RWPE1 (cell line): Measurements from ENCODE around the gene EGFLAM.
"Not testable (repeated sequence)": the region's sequence is repeated elsewhere in the genome, so short reads cannot be mapped to it uniquely, and the experiment has no call there.

Experiments used
- CTCF ChIA-PET: fragments of 350-600 bp; sonication (Branson Sonifier 250); formaldehyde crosslinking; extraction: SDS; loops from one replicate; lab custom pipeline; 2021; lab: Yijun Ruan, JAX
- POLR2A ChIA-PET: fragments of 400-600 bp; formaldehyde crosslinking; extraction: SDS; loops from one replicate; lab custom pipeline; 2020; ENCODE audit warnings: antibody characterized with exemption; ENCODE audit not compliant: low non-redundant PET; lab: Yijun Ruan, JAX
- DNase-seq: peaks from one replicate; pipeline ENCODE4 v3.0.0; 2012; ENCODE audit warnings: low spot score
- H3K27ac ChIP-seq: fragments of 450-650 bp; 2 replicates; pipeline ENCODE4 v1.5.1; 2017
- CTCF ChIP-seq: fragments of 450-650 bp; conservative IDR thresholded peaks from 2 replicates; pipeline ENCODE4 v1.5.1; 2017; ENCODE audit warnings: low read depth, mild to moderate bottlenecking

The EGFLAM gene

GRCh38 chr5:38414348-38414747, 156.0 kb downstream of the EGFLAM start:
- ChIA-PET POLR2A (no interaction called here), CTCF (interaction anchor here (0.6 kb wide), 2 partner anchors 90 to 425 kb away, joined by 3 to 4 read pairs; no protein-coding TSS in a partner anchor)
- no peak for TF ChIP-seq CTCF
- no peak overlapping the region for H3K27ac ChIP-seq
- DNase-seq = no peak

GRCh38 chr5:38415772-38416171, 157.4 kb downstream of the EGFLAM start:
- POLR2A ChIA-PET, H3K27ac ChIP-seq, DNase-seq: not testable (repeated sequence)
- CTCF ChIA-PET = interaction anchor here (0.6 kb wide), 1 partner anchor 208 kb away, joined by 5 read pairs; no protein-coding TSS in a partner anchor

GRCh38 chr5:38417658-38418017, 159.3 kb downstream of the EGFLAM start:
- ChIA-PET POLR2A (no interaction called here), CTCF (no interaction called here)
- no peak for TF ChIP-seq CTCF
- H3K27ac ChIP-seq = no peak overlapping the region
- no peak for DNase-seq

- ChIA-PET POLR2A (no interaction called here), CTCF (interaction anchor here (0.5 to 2.7 kb wide), 11 partner anchors 9 to 502 kb away, joined by 3 to 24 read pairs (median 5); no protein-coding TSS in a partner anchor)
- no peak overlapping the region for H3K27ac ChIP-seq
- no peak for DNase-seq
- TF ChIP-seq CTCF = no peak
Observed at GRCh38 chr5:38420246-38420645, 161.9 kb downstream of the EGFLAM start.

GRCh38 chr5:38420691-38421390, 162.5 kb downstream of the EGFLAM start:
- H3K27ac ChIP-seq = no peak overlapping the region
- peak; percentile 71 for DNase-seq
- CTCF ChIA-PET = interaction anchor here (0.5 to 2.7 kb wide), 13 partner anchors 10 to 501 kb away, joined by 3 to 24 read pairs (median 5); no protein-coding TSS in a partner anchor
- TF ChIP-seq CTCF = peak; percentile 85
- POLR2A ChIA-PET = no interaction called here

GRCh38 chr5:38422622-38423021, 164.3 kb downstream of the EGFLAM start:
- ChIA-PET CTCF (interaction anchor here (0.7 to 1.1 kb wide), 2 partner anchors 387 to 846 kb away, joined by 3 to 4 read pairs; no protein-coding TSS in a partner anchor), POLR2A (no interaction called here)
- no peak for TF ChIP-seq CTCF
- no peak overlapping the region for H3K27ac ChIP-seq
- no peak for DNase-seq
